Activated CD4-positive, alpha-beta memory T cell treated with anti-CD3 and anti-CD28 coated beads for 36 hours (primary cell): Measurements from ENCODE around the gene LHX4. TPM values are rescaled to one million over a fixed set of nuclear protein-coding genes. Genes with fewer than 3 reads are reported as not detected.

Source experiments
- CTCF ChIA-PET: fragments of 350-600 bp; sonication (Branson Sonifier 250); formaldehyde crosslinking; loops from one replicate; lab custom pipeline; 2021; ENCODE audit warnings: antibody characterized with exemption, inconsistent platforms; lab: Charles Lee
- POLR2A ChIA-PET: fragments of 350-600 bp; sonication (Branson Sonifier 250); formaldehyde crosslinking; loops from one replicate; lab custom pipeline; 2021; ENCODE audit warnings: antibody characterized with exemption; lab: Charles Lee
- DNase-seq: peaks from one replicate; pipeline ENCODE4 v3.0.0-alpha.2; 2020
- H3K27ac Mint-ChIP-seq: one replicate; pipeline ENCODE4 v1.8.0; 2021; ENCODE audit warnings: mixed read lengths
- H3K27me3 Mint-ChIP-seq: one replicate; pipeline ENCODE4 v1.8.0; 2021; ENCODE audit warnings: mixed read lengths
- H3K36me3 Mint-ChIP-seq: one replicate; pipeline ENCODE4 v1.8.0; 2021; ENCODE audit warnings: mixed read lengths
- H3K4me1 Mint-ChIP-seq: one replicate; pipeline ENCODE4 v1.8.0; 2021; ENCODE audit warnings: low read depth, mixed read lengths
- H3K4me3 Mint-ChIP-seq: one replicate; pipeline ENCODE4 v1.8.0; 2021; ENCODE audit warnings: mild to moderate bottlenecking, mixed read lengths
- H3K9me3 Mint-ChIP-seq: one replicate; pipeline ENCODE4 v1.8.0; 2021; ENCODE audit warnings: mixed read lengths
- intact Hi-C: fragments of 100-400 bp; cut with micrococcal nuclease; formaldehyde crosslinking; loops from one replicate; pipeline ENCODE4 v1.15.1; 2023
- total RNA-seq, 2 experiments: library from RNA; stranded (reverse); gene quantifications; one replicate each; pipeline ENCODE4 v1.2.3, GENCODE V29; 2021

Gene LHX4
- total RNA-seq, 2 experiments from 2014 or later = not detected

- Mint-ChIP-seq H3K9me3 (no peaks in the 10 kb centered on the region), H3K4me1 (no peaks in the 10 kb centered on the region), H3K27ac (no peak overlapping the region), H3K36me3 (peaks cover 13% of the 10 kb centered on the region), H3K27me3 (no peaks in the 10 kb centered on the region), H3K4me3 (no peak overlapping the region)
- CTCF ChIA-PET = no interaction called here
- POLR2A ChIA-PET = no interaction called here
- no peak for DNase-seq
- intact Hi-C loops = no loop called here
Measured at GRCh38 chr1:180275726-180276125, 45.7 kb downstream of the LHX4 start.

- H3K4me1 Mint-ChIP-seq = no peaks in the 10 kb centered on the region
Measured at GRCh38 chr1:180277476-180278193, 47.6 kb downstream of the LHX4 start.

GRCh38 chr1:180278194-180278515 lies 48.1 kb downstream of the LHX4 start:
- ChIA-PET POLR2A (no interaction called here), CTCF (interaction anchor here (0.7 kb wide), 1 partner anchor 90 kb away, joined by 3 read pairs; no protein-coding TSS in a partner anchor)
- intact Hi-C loops = no loop called here
- DNase-seq = no peak
- no peaks in the 10 kb centered on the region for H3K4me1 Mint-ChIP-seq
- H3K4me3 Mint-ChIP-seq = no peak overlapping the region
- H3K27ac Mint-ChIP-seq = no peak overlapping the region
- no peaks in the 10 kb centered on the region for H3K27me3 Mint-ChIP-seq
- peaks cover 16% of the 10 kb centered on the region for H3K36me3 Mint-ChIP-seq
- H3K9me3 Mint-ChIP-seq = no peaks in the 10 kb centered on the region

More at GRCh38 chr1:180277476-180278193, 47.6 kb downstream of the LHX4 start:
- DNase-seq = no peak
- H3K36me3 Mint-ChIP-seq = peaks cover 16% of the 10 kb centered on the region
- intact Hi-C loops = no loop called here
- no peak overlapping the region for H3K4me3 Mint-ChIP-seq
- no peak overlapping the region for H3K27ac Mint-ChIP-seq
- ChIA-PET CTCF (interaction anchor here (0.7 kb wide), 1 partner anchor 90 kb away, joined by 3 read pairs; no protein-coding TSS in a partner anchor), POLR2A (no interaction called here)
- H3K9me3 Mint-ChIP-seq = no peaks in the 10 kb centered on the region
- H3K27me3 Mint-ChIP-seq = no peaks in the 10 kb centered on the region

GRCh38 chr1:180278596-180279395 lies 48.7 kb downstream of the LHX4 start:
- ChIA-PET POLR2A (interaction anchor here (0.6 kb wide), 1 partner anchor 29 kb away, joined by 3 read pairs; no protein-coding TSS in a partner anchor), CTCF (interaction anchor here (0.7 kb wide), 1 partner anchor 91 kb away, joined by 3 read pairs; no protein-coding TSS in a partner anchor)
- Mint-ChIP-seq H3K27me3 (no peaks in the 10 kb centered on the region), H3K36me3 (peaks cover 14% of the 10 kb centered on the region), H3K9me3 (no peaks in the 10 kb centered on the region), H3K4me1 (no peaks in the 10 kb centered on the region), H3K4me3 (no peak overlapping the region), H3K27ac (no peak overlapping the region)
- intact Hi-C loops = no loop called here
- no peak for DNase-seq

GRCh38 chr1:180279651-180280050 lies 49.6 kb downstream of the LHX4 start:
- Mint-ChIP-seq H3K27me3 (no peaks in the 10 kb centered on the region), H3K4me3 (no peak overlapping the region), H3K4me1 (no peaks in the 10 kb centered on the region), H3K27ac (no peak overlapping the region), H3K36me3 (peaks cover 14% of the 10 kb centered on the region), H3K9me3 (no peaks in the 10 kb centered on the region)
- intact Hi-C loops = no loop called here
- no peak for DNase-seq
- CTCF ChIA-PET = no interaction called here
- POLR2A ChIA-PET = no interaction called here

GRCh38 chr1:180280617-180281016 lies 50.6 kb downstream of the LHX4 start:
- ChIA-PET CTCF (no interaction called here), POLR2A (no interaction called here)

GRCh38 chr1:180281490-180281889 lies 51.4 kb downstream of the LHX4 start:
- POLR2A ChIA-PET = no interaction called here
- no peaks in the 10 kb centered on the region for H3K4me1 Mint-ChIP-seq
- no peaks in the 10 kb centered on the region for H3K27me3 Mint-ChIP-seq
- no peak overlapping the region for H3K4me3 Mint-ChIP-seq
- CTCF ChIA-PET = no interaction called here
- no peak overlapping the region for H3K27ac Mint-ChIP-seq
- peaks cover 11% of the 10 kb centered on the region for H3K36me3 Mint-ChIP-seq
- DNase-seq = no peak
- H3K9me3 Mint-ChIP-seq = no peaks in the 10 kb centered on the region
- intact Hi-C loops = no loop called here

More at GRCh38 chr1:180280617-180281016, 50.6 kb downstream of the LHX4 start:
- Mint-ChIP-seq H3K27ac (no peak overlapping the region), H3K36me3 (peaks cover 11% of the 10 kb centered on the region), H3K9me3 (no peaks in the 10 kb centered on the region), H3K4me1 (no peaks in the 10 kb centered on the region), H3K4me3 (no peak overlapping the region), H3K27me3 (no peaks in the 10 kb centered on the region)
- no peak for DNase-seq
- intact Hi-C loops = no loop called here

- Mint-ChIP-seq H3K27ac (no peak overlapping the region), H3K9me3 (no peaks in the 10 kb centered on the region), H3K36me3 (peaks cover 11% of the 10 kb centered on the region), H3K4me3 (no peak overlapping the region), H3K27me3 (no peaks in the 10 kb centered on the region), H3K4me1 (no peaks in the 10 kb centered on the region)
- ChIA-PET POLR2A (no interaction called here), CTCF (no interaction called here)
- DNase-seq = no peak
- intact Hi-C loops = no loop called here
Measured at GRCh38 chr1:180282401-180283044, 52.5 kb downstream of the LHX4 start.

GRCh38 chr1:180283098-180283497 lies 53.0 kb downstream of the LHX4 start:
- no peak for DNase-seq
- Mint-ChIP-seq H3K27ac (no peak overlapping the region), H3K4me1 (no peaks in the 10 kb centered on the region), H3K27me3 (no peaks in the 10 kb centered on the region), H3K4me3 (no peak overlapping the region), H3K9me3 (no peaks in the 10 kb centered on the region), H3K36me3 (peaks cover 12% of the 10 kb centered on the region)
- ChIA-PET CTCF (no interaction called here), POLR2A (no interaction called here)
- intact Hi-C loops = no loop called here

- POLR2A ChIA-PET = no interaction called here
Measured at GRCh38 chr1:180286417-180286816, 56.4 kb downstream of the LHX4 start.

GRCh38 chr1:180287988-180288705 lies 58.1 kb downstream of the LHX4 start:
- no peaks in the 10 kb centered on the region for H3K9me3 Mint-ChIP-seq
- H3K4me3 Mint-ChIP-seq = no peak overlapping the region
- peaks cover 9% of the 10 kb centered on the region for H3K36me3 Mint-ChIP-seq
- no peaks in the 10 kb centered on the region for H3K27me3 Mint-ChIP-seq
- H3K4me1 Mint-ChIP-seq = peaks cover 12% of the 10 kb centered on the region
- POLR2A ChIA-PET = no interaction called here
- no peak overlapping the region for H3K27ac Mint-ChIP-seq
- intact Hi-C loops = no loop called here
- DNase-seq = no peak
- CTCF ChIA-PET = no interaction called here

More at GRCh38 chr1:180286417-180286816, 56.4 kb downstream of the LHX4 start:
- peaks cover 7% of the 10 kb centered on the region for H3K4me1 Mint-ChIP-seq
- no peak overlapping the region for H3K27ac Mint-ChIP-seq
- intact Hi-C loops = no loop called here
- H3K36me3 Mint-ChIP-seq = peaks cover 12% of the 10 kb centered on the region
- H3K27me3 Mint-ChIP-seq = no peaks in the 10 kb centered on the region
- CTCF ChIA-PET = interaction anchor here (0.6 kb wide), 1 partner anchor 62 kb away, joined by 3 read pairs; no protein-coding TSS in a partner anchor
- no peak for DNase-seq
- H3K4me3 Mint-ChIP-seq = no peak overlapping the region
- H3K9me3 Mint-ChIP-seq = no peaks in the 10 kb centered on the region
